OCI-LY3 (cell line): ENCODE results near the gene FGF10.

Experiments
- EZH2phosphoT487 ChIP-seq: fragments of 200-600 bp; shearing (Covaris generic); IDR thresholded peaks from 2 replicates; pipeline ENCODE4 v1.6.1; 2018; ENCODE audit warnings: antibody characterized with exemption, mixed run types, low read depth
- TF ChIP-seq, protein P1 (sequence below): fragments of 200-600, 300-600 bp; sonication (generic); IDR thresholded peaks from 2 replicates; pipeline ENCODE4 v1.5.1; 2014; ENCODE audit warnings: antibody characterized with exemption, low read length, low read depth

- TF ChIP-seq, protein P1, sequence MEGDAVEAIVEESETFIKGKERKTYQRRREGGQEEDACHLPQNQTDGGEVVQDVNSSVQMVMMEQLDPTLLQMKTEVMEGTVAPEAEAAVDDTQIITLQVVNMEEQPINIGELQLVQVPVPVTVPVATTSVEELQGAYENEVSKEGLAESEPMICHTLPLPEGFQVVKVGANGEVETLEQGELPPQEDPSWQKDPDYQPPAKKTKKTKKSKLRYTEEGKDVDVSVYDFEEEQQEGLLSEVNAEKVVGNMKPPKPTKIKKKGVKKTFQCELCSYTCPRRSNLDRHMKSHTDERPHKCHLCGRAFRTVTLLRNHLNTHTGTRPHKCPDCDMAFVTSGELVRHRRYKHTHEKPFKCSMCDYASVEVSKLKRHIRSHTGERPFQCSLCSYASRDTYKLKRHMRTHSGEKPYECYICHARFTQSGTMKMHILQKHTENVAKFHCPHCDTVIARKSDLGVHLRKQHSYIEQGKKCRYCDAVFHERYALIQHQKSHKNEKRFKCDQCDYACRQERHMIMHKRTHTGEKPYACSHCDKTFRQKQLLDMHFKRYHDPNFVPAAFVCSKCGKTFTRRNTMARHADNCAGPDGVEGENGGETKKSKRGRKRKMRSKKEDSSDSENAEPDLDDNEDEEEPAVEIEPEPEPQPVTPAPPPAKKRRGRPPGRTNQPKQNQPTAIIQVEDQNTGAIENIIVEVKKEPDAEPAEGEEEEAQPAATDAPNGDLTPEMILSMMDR = no peak
- no peak for TF ChIP-seq EZH2phosphoT487
Observed at GRCh38 chr5:44365345-44365744, 23.9 kb downstream of the FGF10 start.
